ENCODE measurements around the gene CNOT4.

CNOT4 gene

DNA sequence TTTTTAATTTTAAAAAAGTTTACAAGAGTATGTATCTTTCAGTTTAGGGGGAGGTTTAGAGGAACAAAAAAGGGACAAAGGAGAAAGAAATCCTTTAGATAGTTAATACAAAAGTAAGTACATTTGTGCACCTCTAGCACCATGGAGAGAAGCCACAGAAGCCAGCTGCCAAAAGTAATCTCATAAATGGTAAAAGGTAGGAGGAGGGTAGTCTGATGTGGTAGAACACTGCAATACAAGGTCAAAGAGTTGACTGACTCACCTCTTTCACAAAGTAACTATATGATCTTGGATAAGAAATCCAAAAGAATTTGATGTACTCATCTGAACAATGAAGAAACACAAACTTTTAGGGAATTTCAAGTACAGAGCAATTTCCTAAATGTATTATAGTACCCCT is 68.1 kb downstream of the CNOT4 start:
- Histone ChIP-seq H3K27me3 (ENCODE audit: control insufficient read depth, insufficient read depth, low read length) (no peaks in the 10 kb centered on the region), H3K9ac (ENCODE audit: low read length) (no peak overlapping the region), H3K9me3 (ENCODE audit: control insufficient read depth, low read length) (no peaks in the 10 kb centered on the region), H3K4me3 (ENCODE audit: low read length) (no peak overlapping the region), H3K36me3 (ENCODE audit: control insufficient read depth, insufficient read depth, low read length) (no peaks in the 10 kb centered on the region), H3K4me1 (ENCODE audit: control insufficient read depth, insufficient read depth, low read length) (no peaks in the 10 kb centered on the region)

DNA sequence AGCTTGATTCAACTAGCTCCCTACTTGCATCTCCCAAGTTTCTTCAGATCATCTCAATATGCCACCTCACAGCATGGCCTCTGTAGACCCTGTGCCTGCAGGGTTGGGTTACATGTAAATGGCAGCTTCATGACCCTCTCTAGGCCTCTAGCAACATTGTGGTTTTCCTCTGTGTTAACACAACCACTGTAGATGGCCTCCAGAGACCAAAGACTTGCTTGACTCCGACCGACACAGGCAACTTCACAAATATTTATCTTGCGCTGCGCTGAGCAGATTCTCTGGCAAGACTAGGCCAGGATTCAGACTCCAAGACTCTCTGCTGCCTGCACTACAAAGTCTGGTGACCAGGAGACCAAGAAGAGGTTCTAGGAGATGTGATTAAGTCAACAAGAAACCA is 75.9 kb downstream of the CNOT4 start:
- H3K36me3 ChIP-seq (ENCODE audit: control insufficient read depth, insufficient read depth, low read length) = no peaks in the 10 kb centered on the region
- H3K4me1 ChIP-seq (ENCODE audit: control insufficient read depth, insufficient read depth, low read length) = no peaks in the 10 kb centered on the region
- no peaks in the 10 kb centered on the region for H3K27me3 ChIP-seq (ENCODE audit: control insufficient read depth, insufficient read depth, low read length)
- H3K9me3 ChIP-seq (ENCODE audit: control insufficient read depth, low read length) = no peaks in the 10 kb centered on the region
- no peak overlapping the region for H3K4me3 ChIP-seq (ENCODE audit: low read length)
- H3K9ac ChIP-seq (ENCODE audit: low read length) = no peak overlapping the region

GRCh38 chr7:135430626-135431025 is 79.3 kb downstream of the CNOT4 start:
- Histone ChIP-seq H3K4me1 (ENCODE audit: control insufficient read depth, insufficient read depth, low read length) (no peaks in the 10 kb centered on the region), H3K27me3 (ENCODE audit: control insufficient read depth, insufficient read depth, low read length) (no peaks in the 10 kb centered on the region), H3K36me3 (ENCODE audit: control insufficient read depth, insufficient read depth, low read length) (no peaks in the 10 kb centered on the region), H3K9ac (ENCODE audit: low read length) (no peak overlapping the region), H3K4me3 (ENCODE audit: low read length) (no peak overlapping the region), H3K9me3 (ENCODE audit: control insufficient read depth, low read length) (no peaks in the 10 kb centered on the region)

DNA sequence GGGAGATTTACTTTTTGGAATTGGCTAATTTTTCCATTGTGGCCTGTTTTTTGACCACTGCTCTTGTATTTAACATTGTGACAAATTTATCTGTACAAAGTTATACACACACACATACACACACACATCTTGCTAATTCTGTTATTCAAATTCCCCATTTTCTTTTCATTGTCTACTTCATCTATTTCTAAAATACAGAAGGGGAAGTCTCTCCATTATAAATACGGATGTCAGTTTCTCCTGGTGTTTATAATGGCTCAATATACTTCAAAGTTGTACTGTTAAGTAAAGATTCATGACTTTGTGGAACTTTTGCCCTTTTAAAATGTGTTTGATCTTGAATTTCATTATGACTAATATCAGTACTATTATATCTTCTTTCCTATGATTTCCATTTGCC is 81.0 kb downstream of the CNOT4 start:
- no peaks in the 10 kb centered on the region for H3K9me3 ChIP-seq (ENCODE audit: control insufficient read depth, low read length)
- no peaks in the 10 kb centered on the region for H3K4me1 ChIP-seq (ENCODE audit: control insufficient read depth, insufficient read depth, low read length)
- no peaks in the 10 kb centered on the region for H3K36me3 ChIP-seq (ENCODE audit: control insufficient read depth, insufficient read depth, low read length)
- H3K4me3 ChIP-seq (ENCODE audit: low read length) = no peak overlapping the region
- H3K9ac ChIP-seq (ENCODE audit: low read length) = no peak overlapping the region
- H3K27me3 ChIP-seq (ENCODE audit: control insufficient read depth, insufficient read depth, low read length) = no peaks in the 10 kb centered on the region

DNA sequence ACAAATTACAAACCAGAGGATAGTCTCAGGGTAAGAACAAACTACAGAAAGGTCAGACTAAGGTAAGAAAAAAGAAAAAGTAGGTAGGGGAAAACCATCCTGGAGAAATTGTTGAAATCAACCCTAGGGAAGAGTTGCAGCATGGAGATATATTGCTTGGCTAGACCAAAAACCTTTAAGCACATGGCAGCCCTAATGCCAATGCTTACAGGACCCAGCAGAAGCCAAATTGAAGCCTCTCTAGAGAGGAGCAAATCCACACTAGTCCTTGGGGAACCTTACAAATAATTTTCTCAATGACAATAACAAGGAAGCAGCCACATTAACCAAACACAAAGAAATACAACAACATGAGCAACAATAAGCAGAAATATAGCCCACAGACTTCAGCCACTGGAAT is 81.9 kb downstream of the CNOT4 start:
- no peaks in the 10 kb centered on the region for H3K27me3 ChIP-seq (ENCODE audit: control insufficient read depth, insufficient read depth, low read length)
- H3K9ac ChIP-seq (ENCODE audit: low read length) = no peak overlapping the region
- H3K4me3 ChIP-seq (ENCODE audit: low read length) = no peak overlapping the region
- no peaks in the 10 kb centered on the region for H3K4me1 ChIP-seq (ENCODE audit: control insufficient read depth, insufficient read depth, low read length)
- no peaks in the 10 kb centered on the region for H3K9me3 ChIP-seq (ENCODE audit: control insufficient read depth, low read length)
- no peaks in the 10 kb centered on the region for H3K36me3 ChIP-seq (ENCODE audit: control insufficient read depth, insufficient read depth, low read length)

- Histone ChIP-seq H3K36me3 (ENCODE audit: control insufficient read depth, insufficient read depth, low read length) (no peaks in the 10 kb centered on the region), H3K4me1 (ENCODE audit: control insufficient read depth, insufficient read depth, low read length) (no peaks in the 10 kb centered on the region), H3K27me3 (ENCODE audit: control insufficient read depth, insufficient read depth, low read length) (no peaks in the 10 kb centered on the region), H3K9me3 (ENCODE audit: control insufficient read depth, low read length) (no peaks in the 10 kb centered on the region), H3K9ac (ENCODE audit: low read length) (no peak overlapping the region), H3K4me3 (ENCODE audit: low read length) (no peak overlapping the region)
These were observed 82.7 kb downstream of the CNOT4 start for GRCh38 chr7:135427166-135427565.

- Histone ChIP-seq H3K9me3 (ENCODE audit: control insufficient read depth, low read length) (no peaks in the 10 kb centered on the region), H3K36me3 (ENCODE audit: control insufficient read depth, insufficient read depth, low read length) (no peaks in the 10 kb centered on the region), H3K4me1 (ENCODE audit: control insufficient read depth, insufficient read depth, low read length) (no peaks in the 10 kb centered on the region), H3K4me3 (ENCODE audit: low read length) (no peak overlapping the region), H3K27me3 (ENCODE audit: control insufficient read depth, insufficient read depth, low read length) (no peaks in the 10 kb centered on the region), H3K9ac (ENCODE audit: low read length) (no peak overlapping the region)
These were observed 84.9 kb downstream of the CNOT4 start for GRCh38 chr7:135425036-135425435.

DNA sequence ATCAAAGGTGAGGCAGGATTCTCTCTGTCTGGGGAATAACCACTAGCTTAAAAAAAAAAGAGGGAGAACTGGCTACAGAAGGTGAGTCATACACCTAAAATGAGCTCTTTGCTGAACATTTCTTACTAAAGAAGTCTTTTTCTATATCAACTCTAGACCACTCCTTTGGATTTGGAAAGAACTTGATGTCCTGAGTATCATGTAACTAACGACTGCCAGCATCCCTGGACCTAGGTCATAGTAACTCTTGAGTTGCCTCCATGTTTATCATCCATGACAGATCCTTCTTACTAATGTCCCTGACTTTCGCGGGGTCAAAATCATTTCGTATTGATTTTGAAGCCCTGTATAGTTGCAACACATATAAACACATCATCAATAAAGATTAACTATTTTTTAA is 89.1 kb downstream of the CNOT4 start:
- Histone ChIP-seq H3K9me3 (ENCODE audit: control insufficient read depth, low read length) (no peaks in the 10 kb centered on the region), H3K36me3 (ENCODE audit: control insufficient read depth, insufficient read depth, low read length) (no peaks in the 10 kb centered on the region), H3K4me1 (ENCODE audit: control insufficient read depth, insufficient read depth, low read length) (no peaks in the 10 kb centered on the region), H3K9ac (ENCODE audit: low read length) (no peak overlapping the region), H3K27me3 (ENCODE audit: control insufficient read depth, insufficient read depth, low read length) (no peaks in the 10 kb centered on the region), H3K4me3 (ENCODE audit: low read length) (no peak overlapping the region)

- no peaks in the 10 kb centered on the region for H3K36me3 ChIP-seq (ENCODE audit: control insufficient read depth, insufficient read depth, low read length)
These were observed 93.5 kb downstream of the CNOT4 start for GRCh38 chr7:135416431-135416830.

DNA sequence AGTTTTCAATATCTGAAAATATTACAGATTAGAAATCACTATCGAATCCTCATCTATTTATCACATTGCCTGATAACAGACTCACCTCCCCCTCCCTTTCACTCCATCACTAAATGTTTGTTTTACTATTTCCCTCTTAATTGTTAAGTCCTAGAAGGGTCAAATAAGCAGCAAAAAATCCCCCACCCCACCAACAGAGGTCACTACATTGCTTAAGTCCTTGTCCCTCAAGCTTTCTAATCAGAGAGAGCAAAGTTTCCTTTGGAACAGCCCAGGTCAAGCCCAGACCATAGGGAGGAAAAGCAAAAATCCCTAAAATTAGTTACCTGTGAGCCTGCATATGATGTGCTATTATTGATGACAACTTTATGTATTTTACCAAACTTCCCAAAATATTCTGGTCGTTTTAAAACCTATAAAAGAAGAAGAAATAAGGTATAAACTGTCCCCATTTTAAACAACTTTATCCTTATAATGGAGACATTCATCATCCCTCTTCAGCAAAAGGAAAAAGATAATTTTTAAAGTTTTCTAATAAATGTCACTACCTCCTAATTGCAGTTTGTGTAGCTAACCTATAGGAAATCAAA is 95.0 kb downstream of the CNOT4 start:
- Histone ChIP-seq H3K9me3 (ENCODE audit: control insufficient read depth, low read length) (no peaks in the 10 kb centered on the region), H3K9ac (ENCODE audit: low read length) (no peak overlapping the region), H3K27me3 (ENCODE audit: control insufficient read depth, insufficient read depth, low read length) (no peaks in the 10 kb centered on the region), H3K4me3 (ENCODE audit: low read length) (no peak overlapping the region), H3K36me3 (ENCODE audit: control insufficient read depth, insufficient read depth, low read length) (no peaks in the 10 kb centered on the region), H3K4me1 (ENCODE audit: control insufficient read depth, insufficient read depth, low read length) (no peaks in the 10 kb centered on the region)

More at GRCh38 chr7:135416431-135416830, 93.5 kb downstream of the CNOT4 start:
- Histone ChIP-seq H3K27me3 (ENCODE audit: control insufficient read depth, insufficient read depth, low read length) (no peaks in the 10 kb centered on the region), H3K9ac (ENCODE audit: low read length) (no peak overlapping the region), H3K4me1 (ENCODE audit: control insufficient read depth, insufficient read depth, low read length) (no peaks in the 10 kb centered on the region), H3K4me3 (ENCODE audit: low read length) (no peak overlapping the region), H3K9me3 (ENCODE audit: control insufficient read depth, low read length) (no peaks in the 10 kb centered on the region)

DNA sequence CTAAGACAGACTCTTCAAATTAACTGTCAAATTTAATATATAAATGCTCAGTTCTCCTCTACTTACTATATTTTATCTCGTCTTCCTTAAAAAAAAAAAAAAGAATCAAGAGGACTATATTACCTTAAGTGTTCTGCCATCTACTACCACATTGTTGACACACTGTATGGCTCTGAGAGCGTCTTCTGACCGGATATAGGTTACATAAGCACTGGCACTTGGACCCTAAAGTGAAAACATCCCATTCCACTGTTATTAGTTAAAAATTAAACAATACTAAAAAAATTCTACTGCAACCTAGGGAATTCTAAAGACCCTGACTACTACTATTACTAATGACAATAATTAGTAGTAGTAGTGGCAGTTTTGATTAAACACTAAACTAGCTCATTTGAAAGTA is 95.7 kb downstream of the CNOT4 start:
- Histone ChIP-seq H3K4me1 (ENCODE audit: control insufficient read depth, insufficient read depth, low read length) (no peaks in the 10 kb centered on the region), H3K27me3 (ENCODE audit: control insufficient read depth, insufficient read depth, low read length) (no peaks in the 10 kb centered on the region), H3K9ac (ENCODE audit: low read length) (no peak overlapping the region), H3K9me3 (ENCODE audit: control insufficient read depth, low read length) (no peaks in the 10 kb centered on the region), H3K36me3 (ENCODE audit: control insufficient read depth, insufficient read depth, low read length) (no peaks in the 10 kb centered on the region), H3K4me3 (ENCODE audit: low read length) (no peak overlapping the region)

- no peaks in the 10 kb centered on the region for H3K27me3 ChIP-seq (ENCODE audit: control insufficient read depth, insufficient read depth, low read length)
- H3K9me3 ChIP-seq (ENCODE audit: control insufficient read depth, low read length) = no peaks in the 10 kb centered on the region
- H3K4me3 ChIP-seq (ENCODE audit: low read length) = no peak overlapping the region
- no peaks in the 10 kb centered on the region for H3K36me3 ChIP-seq (ENCODE audit: control insufficient read depth, insufficient read depth, low read length)
- H3K4me1 ChIP-seq (ENCODE audit: control insufficient read depth, insufficient read depth, low read length) = no peaks in the 10 kb centered on the region
- no peak overlapping the region for H3K9ac ChIP-seq (ENCODE audit: low read length)
These were observed 98.8 kb downstream of the CNOT4 start for GRCh38 chr7:135411098-135411497.

GRCh38 chr7:135410543-135410942 is 99.4 kb downstream of the CNOT4 start:
- no peaks in the 10 kb centered on the region for H3K4me1 ChIP-seq (ENCODE audit: control insufficient read depth, insufficient read depth, low read length)
- no peaks in the 10 kb centered on the region for H3K36me3 ChIP-seq (ENCODE audit: control insufficient read depth, insufficient read depth, low read length)
- no peaks in the 10 kb centered on the region for H3K27me3 ChIP-seq (ENCODE audit: control insufficient read depth, insufficient read depth, low read length)
- no peak overlapping the region for H3K9ac ChIP-seq (ENCODE audit: low read length)
- no peak overlapping the region for H3K4me3 ChIP-seq (ENCODE audit: low read length)
- H3K9me3 ChIP-seq (ENCODE audit: control insufficient read depth, low read length) = no peaks in the 10 kb centered on the region
